ENCODE data around the gene TBC1D22B. TPM values are rescaled to one million over a fixed set of nuclear protein-coding genes. Genes with fewer than 3 reads are reported as not detected.
"Not testable (repeated sequence)": the region's sequence is repeated elsewhere in the genome, so short reads cannot be mapped to it uniquely, and the experiment has no call there.

Gene TBC1D22B
- total RNA-seq, 1 donor from 2014 or later: 3.7 TPM

GRCh38 chr6:37330345-37330744 lies 72.8 kb downstream of the TBC1D22B start:
- not testable (repeated sequence) for H3K27me3 ChIP-seq (ENCODE audit: control insufficient read depth in 3 of 3, insufficient read depth in 3 of 3, low read length in 3 of 3); H3K4me3 ChIP-seq (ENCODE audit: low read length in 3 of 3); H3K9ac ChIP-seq (ENCODE audit: low read depth in 1 of 3, low read length in 3 of 3); H3K4me1 ChIP-seq (ENCODE audit: control insufficient read depth in 3 of 3, insufficient read depth in 3 of 3, low read length in 3 of 3); H3K9me3 ChIP-seq (ENCODE audit: control insufficient read depth in 3 of 3, low read length in 3 of 3); H3K27ac ChIP-seq (ENCODE audit: low read depth, low read length)
- H3K36me3 ChIP-seq (ENCODE audit: control insufficient read depth in 3 of 3, insufficient read depth in 3 of 3, low read length in 3 of 3): peaks cover 10 to 27% (median 24%) of the 10 kb centered on the region in 3 donors

GRCh38 chr6:37331047-37331446 lies 73.5 kb downstream of the TBC1D22B start:
- peak overlapping the region in 1 of 3 donors; percentile 1 for H3K9ac ChIP-seq (ENCODE audit: low read depth in 1 of 3, low read length in 3 of 3)
- H3K4me3 ChIP-seq (ENCODE audit: low read length in 3 of 3): no peak overlapping the region
- H3K4me1 ChIP-seq (ENCODE audit: control insufficient read depth in 3 of 3, insufficient read depth in 3 of 3, low read length in 3 of 3): peaks cover 0 to 5% (median 0%) of the 10 kb centered on the region in 3 donors
- H3K27me3 ChIP-seq (ENCODE audit: control insufficient read depth in 3 of 3, insufficient read depth in 3 of 3, low read length in 3 of 3): no peaks in the 10 kb centered on the region
- no peaks in the 10 kb centered on the region for H3K9me3 ChIP-seq (ENCODE audit: control insufficient read depth in 3 of 3, low read length in 3 of 3)
- H3K27ac ChIP-seq (ENCODE audit: low read depth, low read length): no peak overlapping the region
- H3K36me3 ChIP-seq (ENCODE audit: control insufficient read depth in 3 of 3, insufficient read depth in 3 of 3, low read length in 3 of 3): peaks cover 10 to 27% (median 24%) of the 10 kb centered on the region in 3 donors

- Histone ChIP-seq H3K4me3 (ENCODE audit: low read length in 3 of 3) (no peak overlapping the region), H3K36me3 (ENCODE audit: control insufficient read depth in 3 of 3, insufficient read depth in 3 of 3, low read length in 3 of 3) (peaks cover 10 to 27% (median 24%) of the 10 kb centered on the region in 3 donors)
Measured at GRCh38 chr6:37332894-37333293, 75.3 kb downstream of the TBC1D22B start.

GRCh38 chr6:37334047-37334446 lies 76.5 kb downstream of the TBC1D22B start:
- peaks cover 8 to 26% (median 22%) of the 10 kb centered on the region in 3 donors for H3K36me3 ChIP-seq (ENCODE audit: control insufficient read depth in 3 of 3, insufficient read depth in 3 of 3, low read length in 3 of 3)
- H3K27me3 ChIP-seq (ENCODE audit: control insufficient read depth in 3 of 3, insufficient read depth in 3 of 3, low read length in 3 of 3): no peaks in the 10 kb centered on the region
- H3K27ac ChIP-seq (ENCODE audit: low read depth, low read length): no peak overlapping the region
- H3K9me3 ChIP-seq (ENCODE audit: control insufficient read depth in 3 of 3, low read length in 3 of 3): no peaks in the 10 kb centered on the region
- peaks cover 0 to 5% (median 0%) of the 10 kb centered on the region in 3 donors for H3K4me1 ChIP-seq (ENCODE audit: control insufficient read depth in 3 of 3, insufficient read depth in 3 of 3, low read length in 3 of 3)
- no peak overlapping the region for H3K4me3 ChIP-seq (ENCODE audit: low read length in 3 of 3)
- no peak overlapping the region for H3K9ac ChIP-seq (ENCODE audit: low read depth in 1 of 3, low read length in 3 of 3)

More at GRCh38 chr6:37332894-37333293, 75.3 kb downstream of the TBC1D22B start:
- no peaks in the 10 kb centered on the region for H3K27me3 ChIP-seq (ENCODE audit: control insufficient read depth in 3 of 3, insufficient read depth in 3 of 3, low read length in 3 of 3)
- no peaks in the 10 kb centered on the region for H3K9me3 ChIP-seq (ENCODE audit: control insufficient read depth in 3 of 3, low read length in 3 of 3)
- H3K27ac ChIP-seq (ENCODE audit: low read depth, low read length): no peak overlapping the region
- peaks cover 0 to 5% (median 0%) of the 10 kb centered on the region in 3 donors for H3K4me1 ChIP-seq (ENCODE audit: control insufficient read depth in 3 of 3, insufficient read depth in 3 of 3, low read length in 3 of 3)
- no peak overlapping the region for H3K9ac ChIP-seq (ENCODE audit: low read depth in 1 of 3, low read length in 3 of 3)

- not testable (repeated sequence) for H3K4me1 ChIP-seq (ENCODE audit: control insufficient read depth in 3 of 3, insufficient read depth in 3 of 3, low read length in 3 of 3); H3K27ac ChIP-seq (ENCODE audit: low read depth, low read length); H3K4me3 ChIP-seq (ENCODE audit: low read length in 3 of 3)
Measured at GRCh38 chr6:37338317-37338716, 80.7 kb downstream of the TBC1D22B start.

GRCh38 chr6:37338745-37339255 lies 81.2 kb downstream of the TBC1D22B start:
- Histone ChIP-seq H3K4me3 (ENCODE audit: low read length in 3 of 3) (no peak overlapping the region), H3K9me3 (ENCODE audit: control insufficient read depth in 3 of 3, low read length in 3 of 3) (no peaks in the 10 kb centered on the region), H3K27me3 (ENCODE audit: control insufficient read depth in 3 of 3, insufficient read depth in 3 of 3, low read length in 3 of 3) (peaks cover 0 to 3% (median 0%) of the 10 kb centered on the region in 3 donors), H3K27ac (ENCODE audit: low read depth, low read length) (no peak overlapping the region), H3K4me1 (ENCODE audit: control insufficient read depth in 3 of 3, insufficient read depth in 3 of 3, low read length in 3 of 3) (peaks cover 0 to 4% (median 0%) of the 10 kb centered on the region in 3 donors), H3K9ac (ENCODE audit: low read depth in 1 of 3, low read length in 3 of 3) (no peak overlapping the region), H3K36me3 (ENCODE audit: control insufficient read depth in 3 of 3, insufficient read depth in 3 of 3, low read length in 3 of 3) (no peaks in the 10 kb centered on the region)

More at GRCh38 chr6:37338317-37338716, 80.7 kb downstream of the TBC1D22B start:
- H3K9me3 ChIP-seq (ENCODE audit: control insufficient read depth in 3 of 3, low read length in 3 of 3); H3K36me3 ChIP-seq (ENCODE audit: control insufficient read depth in 3 of 3, insufficient read depth in 3 of 3, low read length in 3 of 3); H3K9ac ChIP-seq (ENCODE audit: low read depth in 1 of 3, low read length in 3 of 3); H3K27me3 ChIP-seq (ENCODE audit: control insufficient read depth in 3 of 3, insufficient read depth in 3 of 3, low read length in 3 of 3): not testable (repeated sequence)

GRCh38 chr6:37339741-37340638 lies 82.4 kb downstream of the TBC1D22B start:
- peaks cover 0 to 3% (median 0%) of the 10 kb centered on the region in 3 donors for H3K27me3 ChIP-seq (ENCODE audit: control insufficient read depth in 3 of 3, insufficient read depth in 3 of 3, low read length in 3 of 3)

GRCh38 chr6:37340639-37340943 lies 83.0 kb downstream of the TBC1D22B start:
- no peaks in the 10 kb centered on the region for H3K36me3 ChIP-seq (ENCODE audit: control insufficient read depth in 3 of 3, insufficient read depth in 3 of 3, low read length in 3 of 3)
- peaks cover 0 to 3% (median 0%) of the 10 kb centered on the region in 3 donors for H3K27me3 ChIP-seq (ENCODE audit: control insufficient read depth in 3 of 3, insufficient read depth in 3 of 3, low read length in 3 of 3)
- H3K4me1 ChIP-seq (ENCODE audit: control insufficient read depth in 3 of 3, insufficient read depth in 3 of 3, low read length in 3 of 3): no peaks in the 10 kb centered on the region
- no peak overlapping the region for H3K27ac ChIP-seq (ENCODE audit: low read depth, low read length)
- H3K4me3 ChIP-seq (ENCODE audit: low read length in 3 of 3): no peak overlapping the region
- no peak overlapping the region for H3K9ac ChIP-seq (ENCODE audit: low read depth in 1 of 3, low read length in 3 of 3)
- no peaks in the 10 kb centered on the region for H3K9me3 ChIP-seq (ENCODE audit: control insufficient read depth in 3 of 3, low read length in 3 of 3)

More at GRCh38 chr6:37339741-37340638, 82.4 kb downstream of the TBC1D22B start:
- no peak overlapping the region for H3K27ac ChIP-seq (ENCODE audit: low read depth, low read length)
- H3K36me3 ChIP-seq (ENCODE audit: control insufficient read depth in 3 of 3, insufficient read depth in 3 of 3, low read length in 3 of 3): no peaks in the 10 kb centered on the region
- no peak overlapping the region for H3K4me3 ChIP-seq (ENCODE audit: low read length in 3 of 3)
- H3K4me1 ChIP-seq (ENCODE audit: control insufficient read depth in 3 of 3, insufficient read depth in 3 of 3, low read length in 3 of 3): no peaks in the 10 kb centered on the region
- H3K9me3 ChIP-seq (ENCODE audit: control insufficient read depth in 3 of 3, low read length in 3 of 3): no peaks in the 10 kb centered on the region
- H3K9ac ChIP-seq (ENCODE audit: low read depth in 1 of 3, low read length in 3 of 3): no peak overlapping the region

- Histone ChIP-seq H3K9me3 (ENCODE audit: control insufficient read depth in 3 of 3, low read length in 3 of 3) (no peaks in the 10 kb centered on the region), H3K27ac (ENCODE audit: low read depth, low read length) (no peak overlapping the region), H3K27me3 (ENCODE audit: control insufficient read depth in 3 of 3, insufficient read depth in 3 of 3, low read length in 3 of 3) (peaks cover 0 to 3% (median 0%) of the 10 kb centered on the region in 3 donors), H3K36me3 (ENCODE audit: control insufficient read depth in 3 of 3, insufficient read depth in 3 of 3, low read length in 3 of 3) (no peaks in the 10 kb centered on the region), H3K9ac (ENCODE audit: low read depth in 1 of 3, low read length in 3 of 3) (no peak overlapping the region), H3K4me3 (ENCODE audit: low read length in 3 of 3) (no peak overlapping the region), H3K4me1 (ENCODE audit: control insufficient read depth in 3 of 3, insufficient read depth in 3 of 3, low read length in 3 of 3) (no peaks in the 10 kb centered on the region)
Measured at GRCh38 chr6:37343248-37343647, 85.7 kb downstream of the TBC1D22B start.

GRCh38 chr6:37344308-37344707 lies 86.7 kb downstream of the TBC1D22B start:
- Histone ChIP-seq H3K9me3 (ENCODE audit: control insufficient read depth in 3 of 3, low read length in 3 of 3) (no peaks in the 10 kb centered on the region), H3K4me1 (ENCODE audit: control insufficient read depth in 3 of 3, insufficient read depth in 3 of 3, low read length in 3 of 3) (no peaks in the 10 kb centered on the region), H3K9ac (ENCODE audit: low read depth in 1 of 3, low read length in 3 of 3) (no peak overlapping the region), H3K4me3 (ENCODE audit: low read length in 3 of 3) (no peak overlapping the region), H3K27me3 (ENCODE audit: control insufficient read depth in 3 of 3, insufficient read depth in 3 of 3, low read length in 3 of 3) (peaks cover 0 to 3% (median 0%) of the 10 kb centered on the region in 3 donors), H3K36me3 (ENCODE audit: control insufficient read depth in 3 of 3, insufficient read depth in 3 of 3, low read length in 3 of 3) (no peaks in the 10 kb centered on the region), H3K27ac (ENCODE audit: low read depth, low read length) (no peak overlapping the region)

All from skeletal muscle tissue (tissue), 4 donors.